HepG2 (cell line): ENCODE measurements around the gene ZBTB32. TPM values are rescaled to one million over a fixed set of nuclear protein-coding genes. Genes with fewer than 3 reads are reported as not detected.

Source experiments
- BORCS8-MEF2B ChIP-seq: sonication (generic); formaldehyde crosslinking; IDR thresholded peaks from 2 replicates; pipeline ENCODE4 v1.8.0; 2022; ENCODE audit warnings: mild to moderate bottlenecking, missing genetic modification reagents
- CBX1 ChIP-seq: IDR thresholded peaks from one replicate; pipeline ENCODE4 v1.6.1; 2016; ENCODE audit warnings: antibody characterized with exemption, low read depth
- ELF3 ChIP-seq: IDR thresholded peaks from 2 replicates; pipeline ENCODE4 v1.6.1; 2016; ENCODE audit warnings: missing genetic modification reagents, missing compliant biosample characterization
- IRF1 ChIP-seq: sonication (generic); formaldehyde crosslinking; IDR thresholded peaks from 2 replicates; pipeline ENCODE4 v1.4.0; 2020; ENCODE audit warnings: low read depth, mild to moderate bottlenecking, missing genetic modification reagents
- KDM5B ChIP-seq: sonication (generic); formaldehyde crosslinking; IDR thresholded peaks from 2 replicates; pipeline ENCODE4 v1.4.0; 2020; ENCODE audit warnings: missing genetic modification reagents, mild to moderate bottlenecking, borderline replicate concordance
- KMT2B ChIP-seq: IDR thresholded peaks from 2 replicates; pipeline ENCODE4 v1.6.1; 2016; ENCODE audit warnings: missing genetic modification reagents, missing compliant biosample characterization
- MLXIP ChIP-seq: sonication (generic); formaldehyde crosslinking; IDR thresholded peaks from 2 replicates; pipeline ENCODE4 v1.9.0; 2021; ENCODE audit warnings: missing genetic modification reagents, borderline replicate concordance
- MXI1 ChIP-seq: IDR thresholded peaks from 3 replicates; pipeline ENCODE4 v1.6.1; 2012; ENCODE audit warnings: low read depth, low read length, inconsistent platforms, borderline replicate concordance
- PLSCR1 ChIP-seq: sonication (generic); formaldehyde crosslinking; IDR thresholded peaks from 2 replicates; pipeline ENCODE4 v1.5.0; 2020; ENCODE audit warnings: missing genetic modification reagents, mild to moderate bottlenecking, borderline replicate concordance
- ZBTB38 ChIP-seq: sonication (generic); formaldehyde crosslinking; IDR thresholded peaks from 2 replicates; pipeline ENCODE4 v1.5.1; 2020; ENCODE audit warnings: mild to moderate bottlenecking, missing genetic modification reagents
- ZFP36L1 ChIP-seq: sonication (generic); formaldehyde crosslinking; IDR thresholded peaks from 2 replicates; pipeline ENCODE4 v1.8.0; 2022; ENCODE audit warnings: mild to moderate bottlenecking, missing genetic modification reagents, moderate library complexity
- ZMYM2 ChIP-seq: sonication (generic); formaldehyde crosslinking; IDR thresholded peaks from 2 replicates; pipeline ENCODE4 v1.8.0; 2022; ENCODE audit warnings: mild to moderate bottlenecking, missing genetic modification reagents
- ZNF496 ChIP-seq: sonication (generic); formaldehyde crosslinking; IDR thresholded peaks from 2 replicates; pipeline ENCODE4 v1.8.1; 2023; ENCODE audit warnings: mild to moderate bottlenecking, moderate library complexity, missing genetic modification reagents; ENCODE audit not compliant: insufficient replicate concordance
- polyA plus RNA-seq, 8 experiments: library from polyadenylated mRNA; depleted of rRNA in 3 of 8; stranded (reverse) in 7 of 8; unstranded in 1 of 8; fragments of >200 nt; fragmentation: Illumina TruSeq in 4 of 8; extraction: Trizol in 4 of 8; gene quantifications; 2 replicates each; pipeline versions ENCODE4 v1.2.1 to v1.2.3, GENCODE V29; 2011 to 2016; ENCODE audit warnings: low read depth in 4 of 8, missing spikeins in 1 of 8, mixed read lengths in 1 of 8; ENCODE audit not compliant: insufficient read depth in 1 of 8
- total RNA-seq, 5 experiments: library from RNA; depleted of rRNA; stranded (reverse); fragments of >200 nt; fragmentation: Illumina TruSeq; extraction: Trizol; gene quantifications; 2 replicates each; pipeline ENCODE4 v1.2.3, GENCODE V29; 2016; ENCODE audit warnings: low read depth in 1 of 5
- TF ChIP-seq, protein P1 (sequence below): sonication (generic); formaldehyde crosslinking; IDR thresholded peaks from 2 replicates; pipeline ENCODE4 v1.5.0; 2020; ENCODE audit warnings: missing genetic modification reagents, mild to moderate bottlenecking, borderline replicate concordance
- TF ChIP-seq, protein P2 (sequence below): fragments of 450-650 bp; IDR thresholded peaks from 2 replicates; pipeline ENCODE4 v1.6.1; 2017; ENCODE audit warnings: mild to moderate bottlenecking
- TF ChIP-seq, protein P3 (sequence below): sonication (generic); formaldehyde crosslinking; IDR thresholded peaks from 2 replicates; pipeline ENCODE4 v1.4.0; 2020; ENCODE audit warnings: missing genetic modification reagents

The ZBTB32 gene
- total and polyA plus RNA-seq, 2 of the 13 experiments (the other 11 are each of a cell fraction or from before 2014, with no cell fraction given): not detected

GRCh38 chr19:35719402-35720162, 15.2 kb downstream of the ZBTB32 start (continued):
- TF ChIP-seq ELF3 (CRISPR knock-in tag) (no peak), IRF1 (no peak), ZFP36L1 (CRISPR knock-in tag) (no peak), PLSCR1 (CRISPR knock-in tag) (no peak), ZBTB38 (CRISPR knock-in tag) (no peak), ZNF496 (CRISPR knock-in tag) (no peak), MXI1 (peak; percentile 60; the same call in 1 of the 3 replicates), KMT2B (no peak), KDM5B (peak; percentile 38; the same call in 1 of the 2 replicates), BORCS8-MEF2B (CRISPR knock-in tag) (no peak), MLXIP (CRISPR knock-in tag) (no peak), ZMYM2 (CRISPR knock-in tag) (no peak), CBX1 (no peak)
- TF ChIP-seq, protein P1, sequence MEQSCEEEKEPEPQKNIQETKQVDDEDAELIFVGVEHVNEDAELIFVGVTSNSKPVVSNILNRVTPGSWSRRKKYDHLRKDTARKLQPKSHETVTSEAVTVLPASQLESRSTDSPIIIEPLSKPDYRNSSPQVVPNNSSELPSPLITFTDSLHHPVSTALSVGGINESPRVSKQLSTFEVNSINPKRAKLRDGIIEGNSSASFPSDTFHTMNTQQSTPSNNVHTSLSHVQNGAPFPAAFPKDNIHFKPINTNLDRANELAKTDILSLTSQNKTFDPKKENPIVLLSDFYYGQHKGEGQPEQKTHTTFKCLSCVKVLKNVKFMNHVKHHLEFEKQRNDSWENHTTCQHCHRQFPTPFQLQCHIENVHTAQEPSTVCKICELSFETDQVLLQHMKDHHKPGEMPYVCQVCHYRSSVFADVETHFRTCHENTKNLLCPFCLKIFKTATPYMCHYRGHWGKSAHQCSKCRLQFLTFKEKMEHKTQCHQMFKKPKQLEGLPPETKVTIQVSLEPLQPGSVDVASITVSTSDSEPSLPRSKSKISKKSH (CRISPR knock-in tag): no peak
- TF ChIP-seq, protein P2, sequence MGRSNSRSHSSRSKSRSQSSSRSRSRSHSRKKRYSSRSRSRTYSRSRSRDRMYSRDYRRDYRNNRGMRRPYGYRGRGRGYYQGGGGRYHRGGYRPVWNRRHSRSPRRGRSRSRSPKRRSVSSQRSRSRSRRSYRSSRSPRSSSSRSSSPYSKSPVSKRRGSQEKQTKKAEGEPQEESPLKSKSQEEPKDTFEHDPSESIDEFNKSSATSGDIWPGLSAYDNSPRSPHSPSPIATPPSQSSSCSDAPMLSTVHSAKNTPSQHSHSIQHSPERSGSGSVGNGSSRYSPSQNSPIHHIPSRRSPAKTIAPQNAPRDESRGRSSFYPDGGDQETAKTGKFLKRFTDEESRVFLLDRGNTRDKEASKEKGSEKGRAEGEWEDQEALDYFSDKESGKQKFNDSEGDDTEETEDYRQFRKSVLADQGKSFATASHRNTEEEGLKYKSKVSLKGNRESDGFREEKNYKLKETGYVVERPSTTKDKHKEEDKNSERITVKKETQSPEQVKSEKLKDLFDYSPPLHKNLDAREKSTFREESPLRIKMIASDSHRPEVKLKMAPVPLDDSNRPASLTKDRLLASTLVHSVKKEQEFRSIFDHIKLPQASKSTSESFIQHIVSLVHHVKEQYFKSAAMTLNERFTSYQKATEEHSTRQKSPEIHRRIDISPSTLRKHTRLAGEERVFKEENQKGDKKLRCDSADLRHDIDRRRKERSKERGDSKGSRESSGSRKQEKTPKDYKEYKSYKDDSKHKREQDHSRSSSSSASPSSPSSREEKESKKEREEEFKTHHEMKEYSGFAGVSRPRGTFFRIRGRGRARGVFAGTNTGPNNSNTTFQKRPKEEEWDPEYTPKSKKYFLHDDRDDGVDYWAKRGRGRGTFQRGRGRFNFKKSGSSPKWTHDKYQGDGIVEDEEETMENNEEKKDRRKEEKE: no peak
- TF ChIP-seq, protein P3, sequence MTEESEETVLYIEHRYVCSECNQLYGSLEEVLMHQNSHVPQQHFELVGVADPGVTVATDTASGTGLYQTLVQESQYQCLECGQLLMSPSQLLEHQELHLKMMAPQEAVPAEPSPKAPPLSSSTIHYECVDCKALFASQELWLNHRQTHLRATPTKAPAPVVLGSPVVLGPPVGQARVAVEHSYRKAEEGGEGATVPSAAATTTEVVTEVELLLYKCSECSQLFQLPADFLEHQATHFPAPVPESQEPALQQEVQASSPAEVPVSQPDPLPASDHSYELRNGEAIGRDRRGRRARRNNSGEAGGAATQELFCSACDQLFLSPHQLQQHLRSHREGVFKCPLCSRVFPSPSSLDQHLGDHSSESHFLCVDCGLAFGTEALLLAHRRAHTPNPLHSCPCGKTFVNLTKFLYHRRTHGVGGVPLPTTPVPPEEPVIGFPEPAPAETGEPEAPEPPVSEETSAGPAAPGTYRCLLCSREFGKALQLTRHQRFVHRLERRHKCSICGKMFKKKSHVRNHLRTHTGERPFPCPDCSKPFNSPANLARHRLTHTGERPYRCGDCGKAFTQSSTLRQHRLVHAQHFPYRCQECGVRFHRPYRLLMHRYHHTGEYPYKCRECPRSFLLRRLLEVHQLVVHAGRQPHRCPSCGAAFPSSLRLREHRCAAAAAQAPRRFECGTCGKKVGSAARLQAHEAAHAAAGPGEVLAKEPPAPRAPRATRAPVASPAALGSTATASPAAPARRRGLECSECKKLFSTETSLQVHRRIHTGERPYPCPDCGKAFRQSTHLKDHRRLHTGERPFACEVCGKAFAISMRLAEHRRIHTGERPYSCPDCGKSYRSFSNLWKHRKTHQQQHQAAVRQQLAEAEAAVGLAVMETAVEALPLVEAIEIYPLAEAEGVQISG (CRISPR knock-in tag): peak; percentile 31; the same call in 1 of the 2 replicates
